HL-60 (cell line): ENCODE results near the gene BCL2.

Experiments used
- DNase-seq, 2 experiments: peaks; one replicate each; pipeline ENCODE4 v3.0.0-alpha.2; 2010 to 2020; ENCODE audit warnings: low read depth in 1 of 2, low spot score in 1 of 2
- H3K27ac ChIP-seq: fragments of 250-450 bp; sonication (Bioruptor Pico); replicated peaks from 2 replicates; pipeline ENCODE4 v1.5.1; 2020; ENCODE audit warnings: mild to moderate bottlenecking, moderate library complexity
- H3K27me3 ChIP-seq: fragments of 250-450 bp; sonication (Bioruptor Pico); 2 replicates; pipeline ENCODE4 v1.5.1; 2021; ENCODE audit warnings: mild to moderate bottlenecking, moderate library complexity; ENCODE audit not compliant: insufficient read depth, poor library complexity, severe bottlenecking
- H3K4me3 ChIP-seq: replicated peaks from 2 replicates; pipeline ENCODE4 v1.5.1; 2011; ENCODE audit warnings: mild to moderate bottlenecking, control low read depth, low read length; ENCODE audit not compliant: insufficient read depth
- CTCF ChIP-seq: IDR thresholded peaks from one replicate; pipeline ENCODE4 v1.5.1; 2011; ENCODE audit warnings: low read length, control low read depth, inconsistent platforms; ENCODE audit not compliant: insufficient read depth
- GABPA ChIP-seq: IDR thresholded peaks from 2 replicates; pipeline ENCODE4 v1.6.1; 2012; ENCODE audit warnings: low read depth
- POLR2AphosphoS5 ChIP-seq: IDR thresholded peaks from 2 replicates; pipeline ENCODE4 v1.6.1; 2012; ENCODE audit warnings: low read depth
- SPI1 ChIP-seq: IDR thresholded peaks from 2 replicates; pipeline ENCODE4 v1.6.1; 2012; ENCODE audit warnings: low read depth, mild to moderate bottlenecking, borderline replicate concordance
- TF ChIP-seq, protein P1 (sequence below): IDR thresholded peaks from 2 replicates; pipeline ENCODE4 v1.6.1; 2012; ENCODE audit warnings: low read depth; ENCODE audit not compliant: insufficient replicate concordance

The BCL2 gene

GRCh38 chr18:63138436-63139340, 180.9 kb downstream of the BCL2 start:
- Histone ChIP-seq H3K27ac (peak overlapping the region; percentile 66), H3K4me3 (peak overlapping the region; percentile 2; the same call in 1 of the 2 replicates), H3K27me3 (no peaks in the 10 kb centered on the region)
- DNase-seq: peak in 1 of 2 experiments; percentile 77
- no peak for TF ChIP-seq POLR2AphosphoS5
- no peak for TF ChIP-seq CTCF
- no peak for TF ChIP-seq SPI1
- TF ChIP-seq, protein P1, sequence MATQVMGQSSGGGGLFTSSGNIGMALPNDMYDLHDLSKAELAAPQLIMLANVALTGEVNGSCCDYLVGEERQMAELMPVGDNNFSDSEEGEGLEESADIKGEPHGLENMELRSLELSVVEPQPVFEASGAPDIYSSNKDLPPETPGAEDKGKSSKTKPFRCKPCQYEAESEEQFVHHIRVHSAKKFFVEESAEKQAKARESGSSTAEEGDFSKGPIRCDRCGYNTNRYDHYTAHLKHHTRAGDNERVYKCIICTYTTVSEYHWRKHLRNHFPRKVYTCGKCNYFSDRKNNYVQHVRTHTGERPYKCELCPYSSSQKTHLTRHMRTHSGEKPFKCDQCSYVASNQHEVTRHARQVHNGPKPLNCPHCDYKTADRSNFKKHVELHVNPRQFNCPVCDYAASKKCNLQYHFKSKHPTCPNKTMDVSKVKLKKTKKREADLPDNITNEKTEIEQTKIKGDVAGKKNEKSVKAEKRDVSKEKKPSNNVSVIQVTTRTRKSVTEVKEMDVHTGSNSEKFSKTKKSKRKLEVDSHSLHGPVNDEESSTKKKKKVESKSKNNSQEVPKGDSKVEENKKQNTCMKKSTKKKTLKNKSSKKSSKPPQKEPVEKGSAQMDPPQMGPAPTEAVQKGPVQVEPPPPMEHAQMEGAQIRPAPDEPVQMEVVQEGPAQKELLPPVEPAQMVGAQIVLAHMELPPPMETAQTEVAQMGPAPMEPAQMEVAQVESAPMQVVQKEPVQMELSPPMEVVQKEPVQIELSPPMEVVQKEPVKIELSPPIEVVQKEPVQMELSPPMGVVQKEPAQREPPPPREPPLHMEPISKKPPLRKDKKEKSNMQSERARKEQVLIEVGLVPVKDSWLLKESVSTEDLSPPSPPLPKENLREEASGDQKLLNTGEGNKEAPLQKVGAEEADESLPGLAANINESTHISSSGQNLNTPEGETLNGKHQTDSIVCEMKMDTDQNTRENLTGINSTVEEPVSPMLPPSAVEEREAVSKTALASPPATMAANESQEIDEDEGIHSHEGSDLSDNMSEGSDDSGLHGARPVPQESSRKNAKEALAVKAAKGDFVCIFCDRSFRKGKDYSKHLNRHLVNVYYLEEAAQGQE: no peak
- no peak for TF ChIP-seq GABPA

GRCh38 chr18:63137999-63138435, 181.6 kb downstream of the BCL2 start:
- DNase-seq: peak in 1 of 2 experiments; percentile 79
- no peaks in the 10 kb centered on the region for H3K27me3 ChIP-seq
- TF ChIP-seq GABPA (peak; percentile 57; the same call in 1 of the 2 replicates), POLR2AphosphoS5 (peak; percentile 80), SPI1 (peak; percentile 87), CTCF (no peak)
- TF ChIP-seq, protein P1: no peak
- peak overlapping the region; percentile 66 for H3K27ac ChIP-seq
- H3K4me3 ChIP-seq: peak overlapping the region; percentile 2; the same call in 1 of the 2 replicates

- Histone ChIP-seq H3K27me3 (no peaks in the 10 kb centered on the region), H3K4me3 (no peak overlapping the region), H3K27ac (no peak overlapping the region)
- no peak for TF ChIP-seq SPI1
- DNase-seq: no peak
These were observed 184.5 kb downstream of the BCL2 start for GRCh38 chr18:63135101-63135500.

DNA sequence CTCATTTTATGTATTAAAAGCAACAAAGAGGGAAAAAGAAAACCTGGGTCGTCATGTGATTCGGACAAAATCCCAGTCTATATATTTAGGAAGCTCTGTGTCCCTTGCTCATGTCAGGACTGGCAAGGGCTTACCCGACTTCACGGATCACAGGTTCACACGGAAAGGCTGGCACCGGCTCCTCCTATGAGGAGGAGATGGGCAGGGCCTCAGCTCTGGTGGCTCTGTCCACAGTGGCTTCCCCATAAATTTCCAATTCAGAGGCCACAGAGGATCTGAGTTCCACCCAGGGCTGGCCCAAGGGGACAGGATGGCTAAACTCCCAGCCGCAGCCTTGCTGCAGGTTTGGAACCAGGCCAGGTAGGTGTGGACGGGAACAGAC, 186.8 kb downstream of the BCL2 start:
- Histone ChIP-seq H3K27ac (no peak overlapping the region), H3K27me3 (no peaks in the 10 kb centered on the region), H3K4me3 (no peak overlapping the region)
- TF ChIP-seq GABPA (no peak), CTCF (no peak), POLR2AphosphoS5 (no peak), SPI1 (no peak)
- TF ChIP-seq, protein P1: no peak
- no peak for DNase-seq
